Measurements from ENCODE around the gene ADAMTS2.

DNA sequence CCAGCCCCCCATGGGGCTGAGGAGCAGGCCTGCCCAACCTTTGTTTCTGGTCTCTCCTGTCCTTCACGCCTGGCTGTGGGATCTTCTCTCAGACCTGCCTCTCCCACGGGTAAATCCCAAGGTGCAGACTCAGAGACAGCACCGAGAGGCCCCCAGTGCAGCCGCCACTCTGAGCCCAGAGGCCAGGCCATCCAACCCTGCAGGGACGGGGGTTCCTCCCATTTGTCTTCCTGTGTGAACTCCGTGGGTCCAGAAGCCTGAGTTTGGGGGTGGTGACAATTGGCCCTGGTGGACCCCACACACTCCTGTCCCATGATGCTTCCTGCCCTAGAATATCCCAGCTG lies 123.4 kb downstream of the ADAMTS2 start:
- TF ChIP-seq, protein P1, sequence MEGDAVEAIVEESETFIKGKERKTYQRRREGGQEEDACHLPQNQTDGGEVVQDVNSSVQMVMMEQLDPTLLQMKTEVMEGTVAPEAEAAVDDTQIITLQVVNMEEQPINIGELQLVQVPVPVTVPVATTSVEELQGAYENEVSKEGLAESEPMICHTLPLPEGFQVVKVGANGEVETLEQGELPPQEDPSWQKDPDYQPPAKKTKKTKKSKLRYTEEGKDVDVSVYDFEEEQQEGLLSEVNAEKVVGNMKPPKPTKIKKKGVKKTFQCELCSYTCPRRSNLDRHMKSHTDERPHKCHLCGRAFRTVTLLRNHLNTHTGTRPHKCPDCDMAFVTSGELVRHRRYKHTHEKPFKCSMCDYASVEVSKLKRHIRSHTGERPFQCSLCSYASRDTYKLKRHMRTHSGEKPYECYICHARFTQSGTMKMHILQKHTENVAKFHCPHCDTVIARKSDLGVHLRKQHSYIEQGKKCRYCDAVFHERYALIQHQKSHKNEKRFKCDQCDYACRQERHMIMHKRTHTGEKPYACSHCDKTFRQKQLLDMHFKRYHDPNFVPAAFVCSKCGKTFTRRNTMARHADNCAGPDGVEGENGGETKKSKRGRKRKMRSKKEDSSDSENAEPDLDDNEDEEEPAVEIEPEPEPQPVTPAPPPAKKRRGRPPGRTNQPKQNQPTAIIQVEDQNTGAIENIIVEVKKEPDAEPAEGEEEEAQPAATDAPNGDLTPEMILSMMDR (conservative IDR thresholded peaks at IDR 0.05), result no peak
- no peak for TF ChIP-seq ZFX (IDR thresholded peaks at IDR 0.05)
